ENCODE results near the gene BRSK1.

GRCh38 chr19:55352040-55352439 is 68.2 kb downstream of the BRSK1 start:
- no peak for TF ChIP-seq REST (IDR thresholded peaks at IDR 0.05; ENCODE audit: insufficient read depth in 1 of 2, low read depth in 2 of 2, low read length in 2 of 2)
- TF ChIP-seq POLR2AphosphoS5 (IDR thresholded peaks at IDR 0.05; ENCODE audit: low read depth, low read length) = no peak
- no peak for TF ChIP-seq TAF1 (IDR thresholded peaks at IDR 0.05; ENCODE audit: borderline replicate concordance, insufficient read depth, low read length)
- no peak for TF ChIP-seq FOXP2 (optimal IDR thresholded peaks at IDR 0.05; ENCODE audit: borderline replicate concordance, extremely low read depth, extremely low read length, insufficient read depth)
